K562 (cell line): ENCODE results near the gene ZBTB25. TPM values are rescaled to one million over a fixed set of nuclear protein-coding genes. Genes with fewer than 3 reads are reported as not detected.

ENCODE experiments used
- CBX1 ChIP-seq: sonication (generic); IDR thresholded peaks from 2 replicates; pipeline ENCODE4 v1.6.1; 2016; ENCODE audit warnings: antibody characterized with exemption, low read depth, mild to moderate bottlenecking
- DPF2 ChIP-seq: fragments of 450-650 bp; IDR thresholded peaks from 2 replicates; pipeline ENCODE4 v1.6.1; 2016
- ESRRA ChIP-seq: fragments of 450-650 bp; IDR thresholded peaks from 2 replicates; pipeline ENCODE4 v1.6.1; 2014; ENCODE audit warnings: low read depth, mild to moderate bottlenecking, moderate library complexity, borderline replicate concordance
- GABPA ChIP-seq: fragments of 200-800 bp; sonication (Bioruptor generic); conservative IDR thresholded peaks from 2 replicates; pipeline ENCODE4 v1.6.1; 2016; ENCODE audit warnings: low read depth, missing genetic modification characterization, missing compliant biosample characterization
- HINFP ChIP-seq: fragments of 450-650 bp; conservative IDR thresholded peaks from 2 replicates; pipeline ENCODE4 v1.6.1; 2016; ENCODE audit warnings: missing genetic modification characterization, low read depth, mild to moderate bottlenecking, control low read depth, missing compliant biosample characterization
- KAT7 ChIP-seq: sonication (generic); formaldehyde crosslinking; IDR thresholded peaks from 2 replicates; pipeline ENCODE4 v1.8.0; 2022; ENCODE audit warnings: missing genetic modification reagents, mild to moderate bottlenecking, borderline replicate concordance
- L3MBTL2 ChIP-seq: fragments of 450-650 bp; IDR thresholded peaks from 2 replicates; pipeline ENCODE4 v1.6.1; 2016; ENCODE audit warnings: mild to moderate bottlenecking, moderate library complexity
- MAFK ChIP-seq: IDR thresholded peaks from 2 replicates; pipeline ENCODE4 v1.6.1; 2011; ENCODE audit warnings: low read length, improper control_type of control experiment
- MCM5 ChIP-seq: fragments of 450-650 bp; IDR thresholded peaks from 2 replicates; pipeline ENCODE4 v1.6.1; 2016; ENCODE audit warnings: low read depth
- NR0B1 ChIP-seq: fragments of 450-650 bp; IDR thresholded peaks from one replicate; pipeline ENCODE4 v1.6.1; 2018; ENCODE audit warnings: mild to moderate bottlenecking, moderate library complexity; ENCODE audit not compliant: partially characterized antibody
- PHF8 ChIP-seq: fragments of 200-600 bp; sonication (generic); IDR thresholded peaks from 2 replicates; pipeline ENCODE4 v1.6.1; 2012; ENCODE audit warnings: mixed run types, mild to moderate bottlenecking, inconsistent platforms, low read length, moderate library complexity, borderline replicate concordance
- POLR2A ChIP-seq: fragments of 450-650 bp; conservative IDR thresholded peaks from 2 replicates; pipeline ENCODE4 v1.6.1; 2016
- STAT5A ChIP-seq: IDR thresholded peaks from 2 replicates; pipeline ENCODE4 v1.6.1; 2012; ENCODE audit warnings: low read length, inconsistent platforms, borderline replicate concordance
- TAF1 ChIP-seq: IDR thresholded peaks from 2 replicates; pipeline ENCODE4 v1.6.1; 2011; ENCODE audit warnings: mild to moderate bottlenecking, low read length, moderate library complexity; ENCODE audit not compliant: insufficient read depth, control insufficient read depth, severe bottlenecking; ENCODE audit errors: extremely low read depth
- TAF9B ChIP-seq: fragments of 450-650 bp; IDR thresholded peaks from 2 replicates; pipeline ENCODE4 v1.6.1; 2018; ENCODE audit warnings: mild to moderate bottlenecking; ENCODE audit not compliant: partially characterized antibody
- TARDBP ChIP-seq: fragments of 450-650 bp; IDR thresholded peaks from 2 replicates; pipeline ENCODE4 v1.6.1; 2016
- ZNF354B ChIP-seq: fragments of 250-450 bp; sonication (Bioruptor Pico); IDR thresholded peaks from 2 replicates; pipeline ENCODE4 v1.4.0; 2020
- ZNF586 ChIP-seq: fragments of 450-650 bp; formaldehyde crosslinking; conservative IDR thresholded peaks from 2 replicates; pipeline ENCODE4 v1.4.0; 2020; ENCODE audit warnings: mild to moderate bottlenecking, moderate library complexity
- ZNF75A ChIP-seq: fragments of 450-650 bp; formaldehyde crosslinking; IDR thresholded peaks from 2 replicates; pipeline ENCODE4 v1.4.0; 2020; ENCODE audit warnings: mild to moderate bottlenecking
- polyA plus RNA-seq, 8 experiments: library from polyadenylated mRNA; depleted of rRNA in 4 of 8; stranded (reverse) in 5 of 8; unstranded in 3 of 8; fragments of >200 nt; fragmentation: Nextera tagmentation in 2 of 8; fragmentation: Illumina TruSeq in 1 of 8; extraction: Ambion mirVana in 2 of 8; extraction: Trizol in 1 of 8; gene quantifications; 2 replicates each; pipeline versions ENCODE4 v1.2.1 to v1.2.3, GENCODE V29; 2011 to 2014; ENCODE audit warnings: inconsistent platforms in 1 of 8, missing spikeins in 1 of 8
- total RNA-seq, 7 experiments: library from RNA; depleted of rRNA in 6 of 7; stranded (reverse); fragments of >200 nt in 6 of 7; fragmentation: Illumina TruSeq in 2 of 7; extraction: Trizol in 2 of 7; gene quantifications; 2 replicates each; pipeline versions ENCODE4 v1.2.1 to v1.2.3, GENCODE V29; 2011 to 2021; ENCODE audit warnings: low replicate concordance in 1 of 7
- TF ChIP-seq, protein P1 (sequence below), 2 experiments: fragments of 450-650 bp in 1 of 2; sonication (generic) in 1 of 2; formaldehyde crosslinking; conservative IDR thresholded peaks; 2 replicates each; pipeline versions ENCODE4 v1.4.0 to v1.8.1; 2020 to 2022; ENCODE audit warnings: mild to moderate bottlenecking in 1 of 2, missing genetic modification reagents in 1 of 2
- TF ChIP-seq, protein P2 (sequence below), 2 experiments: IDR thresholded peaks; 2 replicates each; pipeline ENCODE4 v1.6.1; 2012; ENCODE audit warnings: improper control_type of control experiment in 2 of 2, low read depth in 2 of 2, low read length in 2 of 2, borderline replicate concordance in 1 of 2
- TF ChIP-seq, protein P3 (sequence below): fragments of 200-800 bp; sonication (Bioruptor generic); IDR thresholded peaks from 2 replicates; pipeline ENCODE4 v1.6.1; 2017; ENCODE audit warnings: missing genetic modification characterization, missing compliant biosample characterization

The ZBTB25 gene
- total and polyA plus RNA-seq, 9 of the 15 experiments (the other 6 are each of a cell fraction or from before 2014, with no cell fraction given) = 0.61 to 3.9 (median 2.3) TPM

- TF ChIP-seq TAF1 = peak; percentile 65
- no peak for TF ChIP-seq MCM5
- peak; percentile 54; the same call in 1 of the 2 replicates for TF ChIP-seq GABPA
- no peak for TF ChIP-seq DPF2
- TF ChIP-seq, protein P1, sequence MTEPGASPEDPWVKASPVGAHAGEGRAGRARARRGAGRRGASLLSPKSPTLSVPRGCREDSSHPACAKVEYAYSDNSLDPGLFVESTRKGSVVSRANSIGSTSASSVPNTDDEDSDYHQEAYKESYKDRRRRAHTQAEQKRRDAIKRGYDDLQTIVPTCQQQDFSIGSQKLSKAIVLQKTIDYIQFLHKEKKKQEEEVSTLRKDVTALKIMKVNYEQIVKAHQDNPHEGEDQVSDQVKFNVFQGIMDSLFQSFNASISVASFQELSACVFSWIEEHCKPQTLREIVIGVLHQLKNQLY (CRISPR knock-in tag; conservative IDR thresholded peaks at IDR 0.05) = no peak
- no peak for TF ChIP-seq CBX1
- TF ChIP-seq TARDBP = 0 out of 2 replicates have a peak, but pooled peaks have one; percentile 7
- TF ChIP-seq ESRRA = no peak
- peak; percentile 44; the same call in 1 of the 2 replicates for TF ChIP-seq PHF8
- TF ChIP-seq MAFK = no peak
- TF ChIP-seq L3MBTL2 = no peak
- TF ChIP-seq STAT5A = no peak
- peak; percentile 8 for TF ChIP-seq TAF9B
- TF ChIP-seq ZNF586 = no peak
- 0 out of 2 replicates have a peak, but pooled peaks have one; percentile 30 for TF ChIP-seq HINFP (tag)
- no peak for TF ChIP-seq NR0B1
- TF ChIP-seq, protein P2, sequence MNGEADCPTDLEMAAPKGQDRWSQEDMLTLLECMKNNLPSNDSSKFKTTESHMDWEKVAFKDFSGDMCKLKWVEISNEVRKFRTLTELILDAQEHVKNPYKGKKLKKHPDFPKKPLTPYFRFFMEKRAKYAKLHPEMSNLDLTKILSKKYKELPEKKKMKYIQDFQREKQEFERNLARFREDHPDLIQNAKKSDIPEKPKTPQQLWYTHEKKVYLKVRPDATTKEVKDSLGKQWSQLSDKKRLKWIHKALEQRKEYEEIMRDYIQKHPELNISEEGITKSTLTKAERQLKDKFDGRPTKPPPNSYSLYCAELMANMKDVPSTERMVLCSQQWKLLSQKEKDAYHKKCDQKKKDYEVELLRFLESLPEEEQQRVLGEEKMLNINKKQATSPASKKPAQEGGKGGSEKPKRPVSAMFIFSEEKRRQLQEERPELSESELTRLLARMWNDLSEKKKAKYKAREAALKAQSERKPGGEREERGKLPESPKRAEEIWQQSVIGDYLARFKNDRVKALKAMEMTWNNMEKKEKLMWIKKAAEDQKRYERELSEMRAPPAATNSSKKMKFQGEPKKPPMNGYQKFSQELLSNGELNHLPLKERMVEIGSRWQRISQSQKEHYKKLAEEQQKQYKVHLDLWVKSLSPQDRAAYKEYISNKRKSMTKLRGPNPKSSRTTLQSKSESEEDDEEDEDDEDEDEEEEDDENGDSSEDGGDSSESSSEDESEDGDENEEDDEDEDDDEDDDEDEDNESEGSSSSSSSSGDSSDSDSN (IDR thresholded peaks at IDR 0.05; ENCODE audit: borderline replicate concordance in 1 of 2, low read depth in 2 of 2, low read length in 2 of 2) = peak in 1 of 2 experiments; percentile 52; a peak in 1 of 4 replicates
- TF ChIP-seq ZNF354B (CRISPR knock-in tag) = no peak
- TF ChIP-seq POLR2A = peak; percentile 54; the same call in 1 of the 2 replicates
- TF ChIP-seq, protein P3, sequence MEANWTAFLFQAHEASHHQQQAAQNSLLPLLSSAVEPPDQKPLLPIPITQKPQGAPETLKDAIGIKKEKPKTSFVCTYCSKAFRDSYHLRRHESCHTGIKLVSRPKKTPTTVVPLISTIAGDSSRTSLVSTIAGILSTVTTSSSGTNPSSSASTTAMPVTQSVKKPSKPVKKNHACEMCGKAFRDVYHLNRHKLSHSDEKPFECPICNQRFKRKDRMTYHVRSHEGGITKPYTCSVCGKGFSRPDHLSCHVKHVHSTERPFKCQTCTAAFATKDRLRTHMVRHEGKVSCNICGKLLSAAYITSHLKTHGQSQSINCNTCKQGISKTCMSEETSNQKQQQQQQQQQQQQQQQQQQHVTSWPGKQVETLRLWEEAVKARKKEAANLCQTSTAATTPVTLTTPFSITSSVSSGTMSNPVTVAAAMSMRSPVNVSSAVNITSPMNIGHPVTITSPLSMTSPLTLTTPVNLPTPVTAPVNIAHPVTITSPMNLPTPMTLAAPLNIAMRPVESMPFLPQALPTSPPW (CRISPR knock-in tag) = peak; percentile 8
- TF ChIP-seq KAT7 (CRISPR knock-in tag) = no peak
- no peak for TF ChIP-seq ZNF75A
Measured at GRCh38 chr14:64504310-64504896, 765 bp upstream of the ZBTB25 start, which contains the start of gene ZBTB1 (continued).
